Esophagus squamous epithelium (tissue), 4 donors: ENCODE measurements around the gene C1QTNF9.

Experiments used
- POLR2A ChIP-seq, 4 donors: fragments of 450-650 bp; IDR thresholded peaks; one replicate each; pipeline ENCODE4 v1.6.1; 2017; ENCODE audit warnings: antibody characterized with exemption in 4 of 4, mild to moderate bottlenecking in 4 of 4, moderate library complexity in 3 of 4
- TF ChIP-seq, protein P1 (sequence below), 6 experiments: fragments of 450-650 bp in 4 of 6; fragments of 200-600 bp in 2 of 6; sonication (generic) in 2 of 6; IDR thresholded peaks; one replicate each; pipeline ENCODE4 v1.5.1; 2016 to 2019; ENCODE audit warnings: antibody characterized with exemption in 6 of 6, mild to moderate bottlenecking in 4 of 6, moderate library complexity in 4 of 6

DNA sequence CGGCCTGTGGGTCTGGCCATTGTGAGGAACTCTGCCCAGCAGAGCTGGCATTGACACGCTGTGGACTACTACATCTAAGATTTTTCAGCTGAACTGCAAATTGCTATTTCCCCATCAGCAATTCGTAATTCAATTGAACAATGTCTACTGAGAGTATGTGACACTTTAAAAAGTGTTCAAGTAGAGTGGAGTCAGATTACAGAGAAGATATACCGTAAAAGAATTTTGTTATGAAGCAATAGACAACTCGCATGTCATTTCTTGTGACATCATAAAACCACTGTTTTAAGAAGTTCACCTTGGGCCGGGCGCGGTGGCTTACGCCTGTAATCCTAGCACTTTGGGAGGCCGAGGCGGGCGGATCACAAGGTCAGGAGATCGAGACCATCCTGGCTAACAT lies 32.5 kb upstream of the C1QTNF9 start:
- TF ChIP-seq, protein P1, sequence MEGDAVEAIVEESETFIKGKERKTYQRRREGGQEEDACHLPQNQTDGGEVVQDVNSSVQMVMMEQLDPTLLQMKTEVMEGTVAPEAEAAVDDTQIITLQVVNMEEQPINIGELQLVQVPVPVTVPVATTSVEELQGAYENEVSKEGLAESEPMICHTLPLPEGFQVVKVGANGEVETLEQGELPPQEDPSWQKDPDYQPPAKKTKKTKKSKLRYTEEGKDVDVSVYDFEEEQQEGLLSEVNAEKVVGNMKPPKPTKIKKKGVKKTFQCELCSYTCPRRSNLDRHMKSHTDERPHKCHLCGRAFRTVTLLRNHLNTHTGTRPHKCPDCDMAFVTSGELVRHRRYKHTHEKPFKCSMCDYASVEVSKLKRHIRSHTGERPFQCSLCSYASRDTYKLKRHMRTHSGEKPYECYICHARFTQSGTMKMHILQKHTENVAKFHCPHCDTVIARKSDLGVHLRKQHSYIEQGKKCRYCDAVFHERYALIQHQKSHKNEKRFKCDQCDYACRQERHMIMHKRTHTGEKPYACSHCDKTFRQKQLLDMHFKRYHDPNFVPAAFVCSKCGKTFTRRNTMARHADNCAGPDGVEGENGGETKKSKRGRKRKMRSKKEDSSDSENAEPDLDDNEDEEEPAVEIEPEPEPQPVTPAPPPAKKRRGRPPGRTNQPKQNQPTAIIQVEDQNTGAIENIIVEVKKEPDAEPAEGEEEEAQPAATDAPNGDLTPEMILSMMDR (IDR thresholded peaks at IDR 0.05): no peak
- TF ChIP-seq POLR2A (IDR thresholded peaks at IDR 0.05): no peak
